SU-DHL-6 (cell line): ENCODE data around the gene KDM2A.

Source experiments
- H2AFZ ChIP-seq: fragments of 200-600 bp; sonication (generic); 2 replicates; pipeline ENCODE4 v1.6.1; 2014; ENCODE audit warnings: low read depth, mild to moderate bottlenecking, moderate library complexity, mixed read lengths, antibody characterized with exemption, low read length; ENCODE audit not compliant: severe bottlenecking
- H3F3A ChIP-seq: fragments of 200-600 bp; shearing (Covaris generic); 2 replicates; pipeline ENCODE4 v1.6.0; 2016; ENCODE audit warnings: antibody characterized with exemption, mild to moderate bottlenecking; ENCODE audit not compliant: insufficient read depth
- H3K27ac ChIP-seq: fragments of 200-600 bp; sonication (generic); 2 replicates; pipeline ENCODE4 v1.5.1; 2016; ENCODE audit warnings: low read depth, mild to moderate bottlenecking, low read length, moderate library complexity, mixed read lengths
- H3K27me3 ChIP-seq: fragments of 200-600 bp; sonication (generic), shearing (Covaris generic); 2 replicates; pipeline ENCODE4 v1.6.0; 2014; ENCODE audit warnings: mild to moderate bottlenecking, low read length
- H3K36me3 ChIP-seq: fragments of 200-600 bp; sonication (generic); 2 replicates; pipeline ENCODE4 v1.6.1; 2014; ENCODE audit warnings: mild to moderate bottlenecking, low read length, mixed read lengths
- H3K4me2 ChIP-seq: fragments of 300-600, 200-600 bp; shearing (Covaris generic), sonication (generic); 2 replicates; pipeline ENCODE4 v1.6.0; 2014; ENCODE audit warnings: low read length, low read depth, mild to moderate bottlenecking; ENCODE audit not compliant: poor library complexity, severe bottlenecking
- H3K4me3 ChIP-seq: fragments of 200-600 bp; sonication (generic); 2 replicates; pipeline ENCODE4 v1.5.1; 2014; ENCODE audit warnings: antibody characterized with exemption, low read length, mild to moderate bottlenecking, mixed read lengths; ENCODE audit not compliant: insufficient read depth, poor library complexity, severe bottlenecking
- H3K79me2 ChIP-seq: fragments of 200-600 bp; sonication (generic); 2 replicates; pipeline ENCODE4 v1.6.1; 2014; ENCODE audit warnings: mild to moderate bottlenecking, low read length, moderate library complexity; ENCODE audit not compliant: insufficient read depth
- H3K9ac ChIP-seq: fragments of 200-600 bp; sonication (generic); 2 replicates; pipeline ENCODE4 v1.7.0; 2014; ENCODE audit warnings: mild to moderate bottlenecking, low read length
- H3K9me2 ChIP-seq: fragments of 200-600 bp; sonication (generic); replicated peaks from 2 replicates; pipeline ENCODE4 v1.6.1; 2014; ENCODE audit warnings: low read length; ENCODE audit not compliant: insufficient read depth
- H3K9me3 ChIP-seq: fragments of 200-600 bp; sonication (generic); 2 replicates; pipeline ENCODE4 v1.6.1; 2014; ENCODE audit warnings: low read length, mixed read lengths; ENCODE audit not compliant: insufficient read depth
- H4K20me1 ChIP-seq: fragments of 200-600 bp; sonication (generic); 2 replicates; pipeline ENCODE4 v1.6.1; 2014; ENCODE audit warnings: low read depth, mild to moderate bottlenecking, antibody characterized with exemption, low read length, moderate library complexity, mixed read lengths
- CTCF ChIP-seq: fragments of 200-600 bp; sonication (generic); IDR thresholded peaks from one replicate; pipeline ENCODE4 v1.5.1; 2017; ENCODE audit warnings: antibody characterized with exemption, mild to moderate bottlenecking, low read length, moderate library complexity; ENCODE audit not compliant: insufficient read depth, poor library complexity, severe bottlenecking
- EZH2phosphoT487 ChIP-seq: fragments of 200-600 bp; sonication (generic), shearing (Covaris generic); conservative IDR thresholded peaks from 2 replicates; pipeline ENCODE4 v1.6.1; 2018; ENCODE audit warnings: mild to moderate bottlenecking, antibody characterized with exemption, low read length, moderate library complexity, mixed read lengths

KDM2A gene

DNA sequence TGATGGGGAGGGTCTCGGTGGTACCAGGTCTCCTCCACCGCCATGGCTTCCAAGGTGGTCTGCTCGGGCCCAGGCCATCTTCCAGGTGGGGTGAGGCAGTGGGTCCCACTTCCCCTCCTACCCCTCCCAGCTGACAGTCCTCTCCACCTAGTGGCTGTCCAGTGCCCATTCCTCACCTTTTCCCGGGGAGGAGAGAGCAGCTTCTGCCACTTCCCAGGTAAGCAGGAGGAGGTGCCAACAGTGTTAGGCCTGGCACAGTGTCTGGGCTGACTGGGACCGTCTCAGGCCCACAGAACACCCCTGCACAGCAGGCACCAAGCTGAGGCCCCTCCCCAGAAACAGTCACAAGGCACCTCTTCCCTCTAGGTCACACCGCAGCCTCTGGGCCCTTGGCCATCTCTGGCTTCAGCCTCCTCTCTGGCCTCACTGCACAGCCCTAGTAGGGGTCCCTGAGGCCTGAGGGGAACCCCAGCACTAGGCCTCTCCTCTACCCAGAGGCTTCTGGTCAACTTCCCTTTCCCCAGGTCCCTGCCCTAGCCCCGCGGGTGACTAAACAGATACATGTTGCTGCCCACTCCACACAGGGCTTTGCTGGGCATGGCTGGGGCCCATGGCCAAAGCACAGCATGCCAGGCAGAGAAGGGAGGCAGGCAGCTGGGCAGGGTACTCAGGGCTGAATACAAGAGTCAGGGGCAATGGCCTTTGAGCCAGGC lies 167.7 kb downstream of the KDM2A start:
- Histone ChIP-seq H2AFZ (no peak overlapping the region), H3F3A (peaks cover 20% of the 10 kb centered on the region), H3K27ac (peak overlapping the region; percentile 98), H3K9me2 (no peaks in the 10 kb centered on the region), H3K79me2 (peaks cover 7% of the 10 kb centered on the region; the same call in 1 of the 2 replicates), H4K20me1 (no peaks in the 10 kb centered on the region), H3K9ac (peak overlapping the region; percentile 97; the same call in 1 of the 2 replicates), H3K27me3 (no peaks in the 10 kb centered on the region), H3K4me2 (no peak overlapping the region), H3K9me3 (no peaks in the 10 kb centered on the region), H3K4me3 (no peak overlapping the region), H3K36me3 (no peaks in the 10 kb centered on the region)
- TF ChIP-seq CTCF (no peak), EZH2phosphoT487 (no peak)

DNA sequence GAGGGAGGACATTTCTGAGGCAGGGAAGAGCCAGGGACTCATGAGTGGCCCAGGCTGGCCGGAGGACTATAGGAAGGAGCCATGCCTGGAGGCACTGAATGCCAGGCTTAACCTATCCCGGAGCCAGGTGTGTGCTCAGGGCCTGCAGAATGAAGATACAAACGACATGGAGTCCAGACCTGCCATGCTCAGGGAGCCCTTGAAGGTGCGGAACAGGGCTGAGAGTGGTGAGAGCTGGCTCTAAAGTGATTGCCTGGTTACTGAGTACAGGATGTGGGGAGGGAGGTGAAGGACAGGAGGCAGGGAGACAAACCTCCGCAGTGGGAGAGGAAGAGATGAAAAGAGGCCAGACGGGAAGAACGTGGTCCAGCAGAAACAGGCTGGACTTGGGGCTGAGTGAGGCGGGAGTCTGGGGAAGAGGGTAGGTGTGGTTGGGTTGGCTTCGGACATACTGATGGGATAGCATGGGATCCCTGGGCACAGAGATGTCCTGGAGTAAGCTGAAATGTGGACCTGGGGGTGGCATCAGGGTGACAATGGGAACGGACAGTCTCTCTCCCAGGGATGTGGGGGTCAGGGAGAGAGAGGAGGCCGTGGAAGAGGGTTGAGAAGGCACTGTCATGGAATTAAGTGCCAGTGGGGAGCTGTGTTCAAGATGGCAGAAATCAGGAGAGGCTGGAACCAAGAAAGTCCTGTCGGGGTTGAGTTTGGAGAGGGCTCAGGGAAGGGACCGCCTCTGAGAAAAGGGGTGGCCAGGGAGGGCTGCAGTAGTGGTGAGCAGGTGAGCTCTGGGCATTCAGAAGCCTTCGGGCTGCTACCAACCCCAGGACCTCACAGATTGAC lies 168.5 kb downstream of the KDM2A start:
- Histone ChIP-seq H3K27ac (peak overlapping the region; percentile 98), H3K9ac (peak overlapping the region; percentile 97), H3K27me3 (no peaks in the 10 kb centered on the region), H3K36me3 (no peaks in the 10 kb centered on the region), H3K9me3 (no peaks in the 10 kb centered on the region), H3K4me3 (peak overlapping the region; percentile 71), H2AFZ (no peak overlapping the region), H4K20me1 (no peaks in the 10 kb centered on the region), H3K9me2 (no peaks in the 10 kb centered on the region), H3K79me2 (peaks cover 7% of the 10 kb centered on the region; the same call in 1 of the 2 replicates), H3K4me2 (peak overlapping the region; percentile 79), H3F3A (peaks cover 23% of the 10 kb centered on the region)
- TF ChIP-seq EZH2phosphoT487 (no peak), CTCF (no peak)

GRCh38 chr11:67288198-67288451 lies 169.1 kb downstream of the KDM2A start:
- H3K27ac ChIP-seq = peak overlapping the region; percentile 98
- TF ChIP-seq EZH2phosphoT487 (no peak), CTCF (no peak)
- peak overlapping the region; percentile 97 for H3K9ac ChIP-seq
- H3K4me3 ChIP-seq = peak overlapping the region; percentile 71
- H3K4me2 ChIP-seq = peak overlapping the region; percentile 79
- H3K9me3 ChIP-seq = no peaks in the 10 kb centered on the region
- no peaks in the 10 kb centered on the region for H3K36me3 ChIP-seq
- H3K79me2 ChIP-seq = peaks cover 7% of the 10 kb centered on the region; the same call in 1 of the 2 replicates
- H2AFZ ChIP-seq = no peak overlapping the region
- no peaks in the 10 kb centered on the region for H3K27me3 ChIP-seq
- H4K20me1 ChIP-seq = no peaks in the 10 kb centered on the region
- H3F3A ChIP-seq = peaks cover 28% of the 10 kb centered on the region
- H3K9me2 ChIP-seq = no peaks in the 10 kb centered on the region
